Nephron (organoid): ENCODE results near the gene ELMO1.

Source experiments
- H3K27ac Mint-ChIP-seq, 3 experiments: 2 replicates each; pipeline ENCODE4 v1.8.0; 2020; ENCODE audit warnings: mixed read lengths in 3 of 3, mild to moderate bottlenecking in 2 of 3, moderate library complexity in 1 of 3
- H3K27me3 Mint-ChIP-seq: 2 replicates; pipeline ENCODE4 v1.8.0; 2021; ENCODE audit warnings: low read depth, mild to moderate bottlenecking, moderate library complexity, mixed read lengths
- H3K36me3 Mint-ChIP-seq: 2 replicates; pipeline ENCODE4 v1.8.0; 2020; ENCODE audit warnings: low read depth, mixed read lengths
- H3K4me1 Mint-ChIP-seq: 2 replicates; pipeline ENCODE4 v1.8.0; 2020; ENCODE audit warnings: mixed read lengths
- H3K4me3 Mint-ChIP-seq, 3 experiments: 2 replicates each; pipeline ENCODE4 v1.8.0; 2020; ENCODE audit warnings: mild to moderate bottlenecking in 3 of 3, mixed read lengths in 3 of 3, moderate library complexity in 2 of 3
- H3K9me3 Mint-ChIP-seq: 2 replicates; pipeline ENCODE4 v1.8.0; 2020; ENCODE audit warnings: mixed read lengths
- CTCF ChIP-seq, 3 experiments: fragments of 200-600 bp; sonication (generic); IDR thresholded peaks; one replicate each; pipeline ENCODE4 v1.5.0; 2021; ENCODE audit warnings: antibody characterized with exemption in 3 of 3; ENCODE audit not compliant: unreplicated experiment in 3 of 3

Gene ELMO1

DNA sequence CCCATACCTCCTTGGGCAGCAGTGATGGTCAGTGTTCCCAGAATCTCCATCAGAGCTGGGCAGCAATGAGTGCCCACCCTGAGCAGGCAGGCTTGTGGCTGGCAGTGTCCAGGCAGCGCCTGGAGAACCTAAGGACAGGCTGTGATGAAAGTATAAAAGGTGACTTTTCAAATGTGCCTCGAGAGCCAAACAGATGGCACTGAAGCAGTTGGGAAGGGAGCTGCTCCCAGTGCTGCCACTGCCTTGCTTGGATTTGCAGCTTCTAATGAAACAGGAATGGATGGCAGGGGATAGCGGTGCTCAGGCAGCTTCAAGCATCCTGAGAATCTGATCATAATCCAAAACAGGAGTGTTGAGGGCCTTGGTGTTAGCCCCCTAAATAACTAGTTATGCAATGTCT is 544.6 kb downstream of the ELMO1 start:
- Mint-ChIP-seq H3K27ac (peak overlapping the region; percentile 53 to 99 (median 91)), H3K4me1 (peaks cover 37% of the 10 kb centered on the region), H3K27me3 (peaks cover 3% of the 10 kb centered on the region), H3K4me3 (no peak overlapping the region), H3K36me3 (no peaks in the 10 kb centered on the region), H3K9me3 (no peaks in the 10 kb centered on the region)
- no peak for TF ChIP-seq CTCF (IDR thresholded peaks at IDR 0.05; ENCODE audit: unreplicated experiment in 3 of 3)

GRCh38 chr7:36900988-36901710 is 547.5 kb downstream of the ELMO1 start:
- Mint-ChIP-seq H3K4me1 (peaks cover 40% of the 10 kb centered on the region), H3K27ac (no peak overlapping the region)

GRCh38 chr7:36898186-36898585 is 550.5 kb downstream of the ELMO1 start:
- no peaks in the 10 kb centered on the region for H3K27me3 Mint-ChIP-seq
- peak overlapping the region in 1 of 3 experiments; percentile 1 for H3K27ac Mint-ChIP-seq
- H3K4me1 Mint-ChIP-seq = peaks cover 29% of the 10 kb centered on the region
- no peaks in the 10 kb centered on the region for H3K9me3 Mint-ChIP-seq
- no peak for TF ChIP-seq CTCF (IDR thresholded peaks at IDR 0.05; ENCODE audit: unreplicated experiment in 3 of 3)
- no peaks in the 10 kb centered on the region for H3K36me3 Mint-ChIP-seq
- no peak overlapping the region for H3K4me3 Mint-ChIP-seq

More at GRCh38 chr7:36900988-36901710, 547.5 kb downstream of the ELMO1 start:
- TF ChIP-seq CTCF (IDR thresholded peaks at IDR 0.05; ENCODE audit: unreplicated experiment in 3 of 3) = no peak
- H3K4me3 Mint-ChIP-seq = no peak overlapping the region
- peaks cover 3% of the 10 kb centered on the region for H3K27me3 Mint-ChIP-seq
- H3K36me3 Mint-ChIP-seq = no peaks in the 10 kb centered on the region
- no peaks in the 10 kb centered on the region for H3K9me3 Mint-ChIP-seq

DNA sequence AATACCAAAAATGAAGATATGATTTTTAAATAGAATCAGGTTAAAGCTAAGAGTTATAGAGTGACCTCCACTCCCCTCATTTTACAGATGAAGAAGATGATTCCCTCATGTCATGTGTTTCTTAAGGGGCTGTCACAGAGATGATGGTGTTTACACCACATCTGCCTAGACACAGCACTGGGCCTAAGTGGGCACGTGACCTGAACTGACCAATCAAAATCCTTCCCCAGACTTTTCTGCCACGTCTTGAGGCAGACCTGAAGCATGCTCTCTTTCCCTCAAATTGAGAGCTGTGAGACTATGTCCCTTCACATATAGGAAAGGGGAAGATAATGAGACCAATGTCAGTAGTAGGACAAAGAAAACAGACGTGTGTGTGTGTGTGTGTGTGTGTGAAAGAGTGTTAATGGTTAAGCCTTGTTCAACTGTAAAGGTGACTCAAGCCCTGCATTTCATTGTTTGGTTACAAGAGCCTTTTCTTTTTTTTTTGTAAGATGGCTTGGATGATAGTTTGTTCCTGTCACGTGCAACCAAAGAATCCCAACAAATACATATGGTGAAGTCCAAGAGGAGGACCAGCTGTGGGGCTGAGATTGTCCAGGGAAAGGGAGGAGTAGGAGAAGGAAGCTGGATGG is 551.6 kb downstream of the ELMO1 start:
- no peak for TF ChIP-seq CTCF (IDR thresholded peaks at IDR 0.05; ENCODE audit: unreplicated experiment in 3 of 3)
- no peaks in the 10 kb centered on the region for H3K27me3 Mint-ChIP-seq
- no peaks in the 10 kb centered on the region for H3K9me3 Mint-ChIP-seq
- H3K4me1 Mint-ChIP-seq = peaks cover 33% of the 10 kb centered on the region
- peak overlapping the region in 1 of 3 experiments; percentile 28 for H3K27ac Mint-ChIP-seq
- no peaks in the 10 kb centered on the region for H3K36me3 Mint-ChIP-seq
- no peak overlapping the region for H3K4me3 Mint-ChIP-seq

DNA sequence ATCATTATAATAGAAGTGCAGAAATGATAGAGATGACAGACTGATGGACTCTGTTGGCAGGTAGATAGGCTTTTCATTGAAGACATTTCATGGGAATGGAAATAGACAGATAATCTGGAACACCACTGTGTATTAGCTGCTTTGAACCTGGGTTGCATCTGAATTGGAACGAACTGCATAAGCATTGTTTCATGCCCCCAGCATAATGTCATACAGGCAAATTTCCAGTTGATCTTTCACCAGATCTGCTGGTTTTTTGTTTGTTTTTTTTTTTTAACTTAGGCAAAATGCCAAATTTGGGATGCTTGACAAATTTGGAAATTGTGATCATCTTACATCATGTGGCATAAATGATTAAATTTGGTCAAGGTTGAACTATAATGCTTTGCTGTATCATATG is 552.2 kb downstream of the ELMO1 start:
- Mint-ChIP-seq H3K9me3 (no peaks in the 10 kb centered on the region), H3K4me1 (peaks cover 33% of the 10 kb centered on the region)
- no peak for TF ChIP-seq CTCF (IDR thresholded peaks at IDR 0.05; ENCODE audit: unreplicated experiment in 3 of 3)

DNA sequence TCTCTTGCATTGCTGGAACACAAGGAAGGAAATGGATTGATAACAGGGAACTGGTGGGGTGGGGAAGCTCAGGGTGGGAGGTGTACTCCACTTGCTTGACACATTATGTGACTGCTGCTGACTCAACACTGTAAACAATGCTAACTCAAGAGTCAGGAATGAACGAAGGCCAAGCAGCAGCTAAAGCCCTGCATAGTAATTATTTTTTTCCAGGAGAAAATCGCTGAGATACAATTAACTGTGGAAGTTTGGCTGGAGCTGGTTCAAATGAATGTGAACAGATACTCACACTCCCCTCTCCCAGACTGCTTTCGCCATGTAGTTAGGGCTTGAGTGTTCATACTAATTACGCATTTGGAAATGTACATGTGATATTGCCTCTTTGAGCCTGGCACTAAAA is 553.5 kb downstream of the ELMO1 start:
- Mint-ChIP-seq H3K9me3 (no peaks in the 10 kb centered on the region), H3K4me1 (peaks cover 33% of the 10 kb centered on the region), H3K27me3 (peaks cover 7% of the 10 kb centered on the region), H3K36me3 (no peaks in the 10 kb centered on the region), H3K27ac (no peak overlapping the region), H3K4me3 (no peak overlapping the region)
- TF ChIP-seq CTCF (IDR thresholded peaks at IDR 0.05; ENCODE audit: unreplicated experiment in 3 of 3) = no peak

More for the DNA sequence above, 552.2 kb downstream of the ELMO1 start:
- H3K27ac Mint-ChIP-seq = no peak overlapping the region
- no peaks in the 10 kb centered on the region for H3K27me3 Mint-ChIP-seq
- H3K4me3 Mint-ChIP-seq = no peak overlapping the region
- no peaks in the 10 kb centered on the region for H3K36me3 Mint-ChIP-seq
